ENCODE results near the gene C3AR1.
"Not testable (repeated sequence)": the region's sequence is repeated elsewhere in the genome, so short reads cannot be mapped to it uniquely, and the experiment has no call there.

The C3AR1 gene

DNA sequence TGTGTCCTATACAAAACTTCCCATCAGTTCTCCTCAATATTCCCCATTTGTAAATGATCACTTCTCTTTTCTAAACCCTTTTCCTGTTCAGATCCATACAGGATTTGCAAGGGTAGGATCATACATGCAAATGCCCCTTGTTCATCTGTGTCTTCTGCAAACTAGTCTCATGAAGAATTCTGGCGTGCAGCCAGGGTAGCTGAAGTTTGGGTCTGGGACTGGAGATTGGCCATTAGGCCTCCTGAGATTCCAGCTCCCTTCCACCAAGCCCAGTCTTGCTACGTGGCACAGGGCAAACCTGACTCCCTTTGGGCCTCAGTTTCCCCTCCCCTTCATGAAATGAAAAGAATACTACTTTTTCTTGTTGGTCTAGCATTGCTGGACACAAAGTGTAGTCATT is 11.3 kb downstream of the C3AR1 start:
- DNase-seq: no peak

DNA sequence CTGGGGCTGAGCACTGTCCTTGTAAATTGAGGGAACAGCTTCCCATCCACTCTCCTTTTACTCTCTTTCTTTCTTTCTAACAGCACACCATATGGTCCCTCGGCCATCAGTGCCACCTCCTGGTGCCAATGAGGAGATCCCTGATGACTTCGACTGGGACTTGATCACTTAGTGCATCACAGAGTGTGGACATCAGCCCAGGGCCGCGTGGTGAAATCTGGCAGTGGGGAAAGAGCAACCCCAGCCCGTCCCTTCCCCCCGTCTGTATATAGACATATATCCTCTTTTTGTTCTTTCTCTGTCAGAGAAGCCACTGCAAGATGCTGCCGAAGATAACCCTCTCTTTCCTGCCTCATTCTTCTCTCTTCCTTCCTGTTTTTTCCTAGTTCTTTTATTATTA is 13.5 kb downstream of the C3AR1 start:
- DNase-seq: no peak

DNA sequence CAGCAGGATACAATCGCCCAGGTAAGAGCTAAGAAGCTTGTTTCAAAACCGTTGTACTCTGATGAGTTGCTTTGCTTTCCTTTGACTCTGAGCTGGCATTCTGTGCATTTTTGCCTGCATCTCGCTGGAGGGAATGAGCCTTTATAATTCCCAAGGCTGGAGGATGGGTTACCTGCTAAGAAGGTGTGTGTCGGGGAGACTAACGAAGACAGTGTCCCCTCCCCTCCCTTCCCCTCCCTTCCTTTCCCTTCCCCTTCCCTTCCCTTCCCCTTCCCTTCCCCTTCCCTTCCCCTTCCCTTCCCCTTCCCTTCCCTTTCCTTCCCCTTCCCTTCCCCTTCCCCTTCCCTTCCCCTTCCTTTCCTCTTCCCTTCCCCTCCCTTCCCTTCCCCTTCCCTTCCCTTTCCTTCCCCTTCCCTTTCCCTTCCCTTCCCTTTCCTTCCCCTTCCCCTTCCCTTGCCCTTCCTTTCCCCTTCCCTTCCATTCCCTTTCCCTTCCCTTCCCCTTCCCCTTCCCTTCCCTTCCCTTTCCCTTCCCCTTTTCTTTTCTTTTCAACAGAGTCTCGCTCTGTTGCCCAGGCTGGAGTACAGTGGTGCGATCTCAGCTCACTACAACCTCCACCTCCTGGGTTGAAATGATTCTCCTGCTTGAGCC is 15.4 kb downstream of the C3AR1 start:
- no peak for DNase-seq

DNA sequence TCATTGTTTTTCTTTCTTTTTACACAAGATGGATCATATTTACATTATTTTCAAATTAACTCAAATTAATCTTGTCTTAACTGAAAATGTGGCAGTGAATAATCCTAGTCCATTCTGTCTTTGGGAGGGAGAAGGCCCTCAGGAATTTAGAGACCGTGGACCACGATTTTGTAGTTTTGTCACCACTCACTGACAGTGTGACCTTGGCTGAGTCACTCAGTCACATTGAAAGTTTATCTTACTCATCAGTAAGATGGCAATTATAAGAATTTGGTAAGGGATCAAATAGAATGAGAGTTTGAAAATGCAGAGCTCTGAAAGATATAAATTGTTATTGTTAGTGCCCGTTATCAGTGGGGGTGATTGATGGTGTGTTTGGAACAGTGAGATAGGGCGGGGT is 17.3 kb downstream of the C3AR1 start:
- no peak for DNase-seq

DNA sequence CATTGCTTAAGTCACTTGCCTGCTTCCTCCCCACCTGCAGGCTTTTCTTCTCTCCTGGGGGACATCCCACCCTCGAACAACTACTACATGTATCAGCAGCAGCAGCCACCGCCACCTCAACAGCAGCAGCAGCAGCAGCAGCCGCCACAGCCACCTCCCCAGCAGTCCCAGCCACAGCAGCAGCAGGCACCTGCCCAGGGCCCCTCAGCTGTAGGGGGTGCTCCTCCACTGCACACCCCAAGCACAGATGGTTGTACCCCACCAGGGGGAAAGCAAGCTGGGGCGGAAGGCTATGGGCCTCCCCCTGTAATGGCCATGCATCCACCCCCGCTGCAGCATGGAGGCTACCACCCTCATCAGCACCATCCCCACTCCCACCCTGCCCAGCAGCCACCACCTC is 18.3 kb downstream of the C3AR1 start:
- DNase-seq: no peak

DNA sequence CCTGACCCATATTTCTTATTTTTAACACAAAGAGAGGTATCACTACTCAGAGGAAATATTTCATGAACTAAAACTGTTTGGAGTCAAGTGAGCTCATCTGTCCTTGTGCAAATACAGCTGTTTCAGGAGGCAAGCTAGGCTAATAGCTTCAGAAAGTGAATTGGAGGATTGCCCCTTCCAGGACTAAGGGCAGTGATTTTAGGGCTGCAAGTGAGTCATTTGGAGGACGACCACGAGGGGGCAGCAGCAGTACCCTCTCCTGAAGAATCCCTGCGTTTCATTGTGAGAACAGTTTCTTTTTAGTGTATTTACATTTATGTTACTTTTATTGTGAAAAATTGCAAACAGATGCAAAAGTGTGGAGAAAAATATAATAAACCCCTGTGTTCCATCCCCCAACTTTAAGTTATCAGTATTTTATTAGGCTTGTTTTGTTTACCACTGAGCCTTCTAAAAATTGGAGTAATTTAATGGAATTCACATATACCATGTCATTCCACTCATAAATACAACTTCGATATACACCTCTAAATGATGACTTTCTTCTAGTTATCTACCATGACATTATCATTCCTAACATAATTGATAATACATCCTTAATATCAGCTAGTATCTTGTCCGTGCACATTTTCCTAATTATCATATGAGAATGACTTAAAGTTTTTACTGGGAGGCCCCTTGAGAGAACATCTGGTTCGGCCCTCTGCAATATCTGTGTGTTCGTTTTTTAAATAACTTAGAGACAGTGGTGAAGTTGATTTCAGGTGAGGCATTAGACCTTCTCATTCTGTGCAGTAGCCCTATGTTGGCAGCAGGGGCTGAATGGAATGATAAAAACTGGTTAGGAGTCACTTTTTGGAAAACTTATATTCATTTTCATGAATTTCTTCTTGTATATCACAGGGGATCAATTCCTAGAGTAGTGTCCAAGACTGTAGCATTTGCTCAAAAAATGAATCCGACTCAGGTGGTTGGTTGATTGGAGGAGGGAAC is 19.9 kb downstream of the C3AR1 start:
- DNase-seq: peak in 1 of 2 experiments; percentile 5

DNA sequence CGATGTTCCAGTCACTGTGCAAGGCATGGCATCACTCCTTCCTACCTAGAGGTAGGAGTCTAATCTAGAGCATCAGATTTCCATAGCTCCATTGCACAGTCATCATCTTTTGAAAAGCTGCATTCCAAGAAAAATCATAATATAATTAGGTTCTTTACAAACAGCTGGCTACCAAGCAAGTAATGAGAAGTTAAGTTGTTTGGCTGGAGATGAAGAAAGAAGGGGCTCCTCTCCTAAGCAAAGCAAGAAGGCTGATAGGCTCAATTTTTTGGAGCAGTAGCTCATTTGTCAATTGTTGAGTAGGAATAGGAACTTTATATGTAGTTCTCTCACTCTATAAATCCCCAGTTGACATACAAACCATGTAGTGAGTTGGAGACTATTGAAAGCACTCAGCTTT is 25.4 kb downstream of the C3AR1 start:
- DNase-seq: no peak

DNA sequence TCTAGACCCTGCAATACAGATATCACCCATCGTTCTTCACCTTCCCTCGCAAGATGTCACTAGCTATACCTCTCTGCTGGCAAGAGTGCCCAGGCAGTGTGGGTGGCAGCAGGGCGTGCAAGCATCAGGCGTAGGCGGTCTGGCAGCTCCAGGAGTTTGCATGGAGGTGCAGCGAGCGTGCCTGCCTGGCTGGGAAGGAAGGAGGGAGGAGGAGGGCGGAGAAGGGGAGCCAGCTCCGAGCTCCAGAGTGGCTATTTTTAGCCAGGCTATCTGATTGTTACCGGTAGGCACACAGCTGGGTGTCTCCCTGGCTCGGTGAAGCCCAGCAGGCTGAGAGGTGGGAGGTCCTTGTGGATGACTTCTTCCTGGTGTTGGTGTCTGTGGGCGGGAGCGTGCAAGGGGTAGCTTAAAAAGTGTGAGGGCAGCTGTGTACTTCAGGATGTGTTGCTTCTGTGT is 27.5 kb downstream of the C3AR1 start:
- peak in 1 of 2 experiments; percentile 65 for DNase-seq

DNA sequence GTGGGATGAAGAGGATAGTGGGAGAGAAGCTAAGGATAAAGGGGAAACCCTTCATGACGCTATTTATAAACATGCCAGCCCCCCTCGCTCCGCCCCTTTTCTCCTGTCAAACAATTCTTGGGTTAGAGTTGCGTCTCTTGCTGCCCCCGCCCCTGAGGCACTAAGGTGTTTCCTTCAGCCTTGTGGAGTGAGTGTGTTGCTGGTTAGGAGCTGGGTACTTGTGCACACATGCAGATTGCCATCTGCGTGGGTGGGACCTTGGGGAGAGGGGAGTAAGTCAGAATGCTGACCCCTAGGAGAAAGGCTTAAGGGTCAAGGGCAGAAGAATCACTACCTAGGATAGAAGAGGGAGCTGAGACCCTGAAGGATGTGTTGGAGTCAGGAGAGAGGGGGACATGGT is 28.2 kb downstream of the C3AR1 start:
- DNase-seq: no peak

DNA sequence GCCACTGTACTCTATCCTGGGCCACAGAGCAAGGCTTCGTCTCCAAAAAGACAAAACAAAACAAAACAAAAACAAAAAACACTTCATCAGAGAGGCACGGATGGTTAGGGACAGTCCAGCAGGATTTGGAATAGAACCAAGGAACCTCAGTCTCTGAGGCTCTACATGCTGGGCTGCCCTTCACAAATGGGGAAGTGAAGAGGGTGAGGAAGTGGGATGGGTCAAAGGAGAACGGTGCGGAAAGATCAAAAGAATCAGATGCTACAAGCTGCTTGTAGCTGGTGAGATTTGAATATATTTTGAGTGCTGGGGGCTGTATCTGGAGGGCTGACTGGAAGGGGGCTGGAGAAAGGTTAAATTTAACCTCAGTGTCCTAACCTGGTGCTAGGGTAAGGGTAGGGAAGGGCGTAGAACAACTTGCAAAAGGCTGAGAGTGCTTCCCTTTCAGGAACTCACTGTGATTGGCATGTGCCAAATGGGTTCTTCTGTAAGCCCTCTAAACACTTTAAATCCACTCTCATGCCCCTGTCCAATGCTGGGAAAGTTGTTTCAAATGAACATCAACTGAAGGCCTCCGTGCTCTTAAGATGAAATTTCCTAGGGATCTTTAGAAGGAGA is 29.0 kb downstream of the C3AR1 start:
- DNase-seq: no peak

DNA sequence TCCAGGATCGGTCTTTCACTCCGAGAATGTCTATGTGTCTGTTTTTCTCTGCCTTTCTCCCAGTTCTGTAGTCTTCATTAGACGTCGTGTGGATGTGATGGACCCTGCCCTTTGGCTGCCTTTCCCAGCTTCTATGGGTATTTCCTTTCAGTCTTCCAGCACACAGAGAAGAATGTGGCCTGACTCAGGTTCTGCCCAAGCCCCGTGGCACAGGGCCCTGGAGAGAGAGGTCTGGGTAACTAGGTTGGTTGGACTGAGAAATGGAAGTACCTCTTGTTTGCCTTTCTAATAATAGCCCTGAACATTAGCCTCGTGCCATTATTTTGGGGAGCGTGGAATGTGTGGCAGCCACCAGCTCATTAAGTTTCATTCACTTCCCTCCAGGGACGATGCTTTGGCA is 29.8 kb downstream of the C3AR1 start:
- DNase-seq: no peak

DNA sequence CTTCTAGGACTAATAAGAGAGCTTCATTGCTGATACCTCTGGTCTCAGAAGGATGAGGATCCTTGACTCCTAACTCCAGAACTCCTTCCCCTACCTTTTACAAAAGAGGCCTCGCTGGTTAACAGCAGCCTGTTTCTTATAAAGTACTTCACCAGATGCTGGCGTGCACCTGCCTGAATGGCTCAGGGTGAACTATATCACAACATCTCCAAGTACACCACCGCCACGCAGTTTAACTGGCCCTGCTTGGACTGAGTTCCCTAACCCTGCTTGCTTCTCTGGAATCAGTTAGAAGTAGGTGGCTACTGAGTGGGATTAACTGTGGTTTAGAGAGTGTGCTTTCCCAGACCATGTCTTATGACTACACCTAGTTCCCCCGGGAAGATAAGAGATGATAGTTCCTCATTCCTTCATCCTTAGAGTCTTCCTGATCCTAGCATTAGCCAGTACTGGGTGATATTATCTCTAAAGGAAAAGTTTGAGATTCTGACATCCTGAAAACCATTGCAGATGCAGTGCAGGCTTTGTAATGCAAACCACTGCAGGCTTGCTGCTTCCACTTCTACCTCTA is 30.6 kb downstream of the C3AR1 start:
- DNase-seq: no peak

DNA sequence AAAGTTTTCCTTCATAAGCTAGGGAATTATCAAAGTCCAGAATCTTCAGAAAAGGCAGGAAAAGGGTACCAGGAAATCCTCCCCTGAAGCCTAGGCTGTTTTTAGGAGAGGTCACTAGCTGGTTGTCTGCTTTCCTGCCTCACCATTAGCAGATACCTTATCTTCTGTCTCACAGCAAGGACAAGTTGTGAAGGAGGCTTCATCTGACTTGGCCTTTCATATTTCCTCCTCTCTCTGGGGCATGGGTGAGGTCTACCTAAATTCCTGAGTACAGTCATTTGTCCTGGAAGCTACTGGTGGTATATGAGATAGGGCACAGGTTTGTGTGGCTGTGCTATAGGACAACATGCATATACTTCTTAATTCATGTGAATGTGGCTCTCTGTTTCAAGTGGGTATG is 31.4 kb downstream of the C3AR1 start:
- DNase-seq: no peak

DNA sequence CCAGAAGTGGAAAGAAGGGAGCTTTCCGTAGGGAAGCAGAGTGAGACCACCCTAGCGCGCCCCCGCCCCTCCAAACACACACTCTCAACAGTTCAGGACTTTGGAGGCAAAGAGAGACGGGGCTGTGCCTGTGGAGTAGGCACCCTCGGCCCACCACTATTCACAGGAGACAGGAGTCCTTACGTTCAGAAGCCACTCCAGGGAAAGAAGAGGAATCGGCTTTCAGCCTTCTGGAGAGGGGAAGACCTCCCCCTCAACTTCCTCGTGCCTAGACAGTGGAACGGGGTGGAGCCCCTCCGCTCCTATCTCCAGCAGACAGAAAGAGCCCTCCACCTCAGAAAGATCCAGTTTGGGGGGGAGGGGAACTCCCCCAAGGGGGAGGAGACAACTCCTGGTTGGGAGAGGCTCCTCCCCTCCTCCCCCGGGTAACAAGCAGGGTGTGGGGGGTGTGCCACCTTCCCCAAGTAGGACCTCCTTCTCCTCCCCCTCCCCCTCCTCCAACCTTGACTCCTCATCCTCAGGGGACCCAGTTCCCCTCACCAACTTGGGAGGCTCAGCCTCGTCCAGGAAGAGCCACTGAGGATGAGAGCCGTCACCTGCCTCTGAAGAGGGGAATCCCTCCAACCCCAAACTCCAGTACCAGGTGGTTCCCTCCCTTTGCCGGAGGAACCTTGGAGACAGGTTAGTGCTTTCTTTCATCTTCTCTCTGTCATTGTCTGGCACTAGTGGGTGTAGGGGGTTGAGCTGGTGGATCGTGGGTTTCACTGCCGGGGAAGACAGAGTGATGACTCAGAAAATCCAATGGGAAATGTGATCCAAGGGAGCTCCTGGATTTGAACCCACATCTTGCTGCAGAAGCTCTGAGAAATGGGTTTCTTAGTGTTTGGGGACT is 32.8 kb downstream of the C3AR1 start:
- DNase-seq: peak in 1 of 2 experiments; percentile 16

DNA sequence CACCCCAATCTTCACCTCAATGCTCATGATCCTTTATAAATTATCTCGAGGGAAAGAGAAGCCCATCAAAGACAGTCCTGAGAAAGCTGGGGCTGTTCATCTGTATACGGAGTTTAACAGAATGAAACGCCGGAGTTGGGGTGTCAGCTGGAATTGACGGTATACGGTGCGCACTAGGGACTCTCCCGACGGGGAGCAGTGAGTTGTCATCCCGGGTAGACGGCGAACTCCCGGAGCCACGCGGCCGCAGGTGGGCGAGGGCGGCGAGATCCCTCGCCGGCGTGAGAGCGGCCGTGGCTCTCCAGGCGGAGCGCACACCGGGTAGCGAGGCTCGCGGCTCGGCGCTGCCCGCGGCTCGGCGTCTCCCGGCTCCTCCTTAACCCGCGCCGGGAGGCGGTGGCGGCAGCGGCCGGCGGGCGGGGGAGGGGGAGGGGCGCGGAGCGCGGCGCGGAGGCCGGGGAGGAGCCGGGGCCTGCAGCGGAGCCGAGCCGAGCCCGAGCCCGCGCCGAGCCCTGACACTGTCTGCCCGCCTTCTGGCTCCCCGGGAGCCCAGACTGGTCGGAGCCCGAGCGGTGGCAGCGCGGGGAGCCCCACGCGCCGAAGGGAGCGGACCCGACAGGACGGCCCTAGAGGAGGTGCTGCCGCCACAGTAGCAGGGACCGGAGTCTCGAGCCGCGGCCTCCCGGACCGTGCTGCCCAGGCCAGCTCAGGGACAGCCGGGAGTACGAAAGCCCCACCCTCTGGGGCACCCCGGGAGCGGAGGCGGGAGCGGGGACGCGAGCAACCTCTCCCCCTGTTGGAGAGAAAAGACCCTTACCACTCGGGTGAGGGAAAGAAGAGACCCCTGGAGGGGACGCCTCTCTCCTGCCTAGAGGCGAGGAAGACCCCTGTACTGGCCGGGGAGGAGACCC is 33.7 kb downstream of the C3AR1 start, which contains the start of gene FOXJ2:
Gene FOXJ2 (plus strand): TSS at position 475 of the 911 bp plus-strand sequence. CDS start 7,117 bp downstream, outside the sequence.
- peak in 1 of 2 experiments; percentile 32 for DNase-seq

DNA sequence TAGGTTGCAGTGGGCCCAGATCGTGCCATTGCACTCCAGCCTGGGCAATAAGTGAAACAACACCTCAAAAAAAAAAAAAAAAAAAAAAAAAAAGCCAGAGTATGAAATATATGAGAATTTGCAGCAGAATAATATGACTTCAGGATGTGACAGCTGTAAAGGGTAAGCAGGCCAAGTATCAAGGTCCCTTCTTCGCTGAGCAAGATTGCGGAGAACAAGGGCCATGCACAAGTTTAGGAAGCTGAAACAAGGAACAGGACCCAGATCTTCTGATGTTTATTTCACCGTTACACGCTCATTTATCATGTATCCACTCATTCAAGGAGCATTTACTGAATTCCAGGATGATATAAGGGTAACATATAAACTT is 34.3 kb downstream of the C3AR1 start:
- no peak for DNase-seq

DNA sequence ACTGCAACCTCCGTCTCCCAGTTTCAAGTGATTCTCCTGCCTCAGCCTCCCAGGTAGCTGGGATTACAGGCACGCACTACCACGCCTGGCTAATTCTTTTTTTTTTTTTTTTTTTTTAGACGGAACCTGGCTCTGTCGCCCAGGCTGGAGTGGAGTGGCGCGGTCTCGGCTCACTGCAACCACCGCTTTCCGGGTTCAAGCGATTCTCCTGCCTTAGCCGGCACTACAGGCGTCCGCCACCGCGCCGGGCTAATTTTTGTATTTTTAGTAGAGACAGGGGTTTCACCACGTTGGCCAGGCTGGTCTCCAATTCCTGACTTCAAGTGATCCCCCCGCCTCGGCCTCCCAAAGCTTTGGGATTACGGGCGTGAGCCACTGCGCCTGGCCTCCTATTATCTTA is 35.1 kb downstream of the C3AR1 start:
- DNase-seq: not testable (repeated sequence)

DNA sequence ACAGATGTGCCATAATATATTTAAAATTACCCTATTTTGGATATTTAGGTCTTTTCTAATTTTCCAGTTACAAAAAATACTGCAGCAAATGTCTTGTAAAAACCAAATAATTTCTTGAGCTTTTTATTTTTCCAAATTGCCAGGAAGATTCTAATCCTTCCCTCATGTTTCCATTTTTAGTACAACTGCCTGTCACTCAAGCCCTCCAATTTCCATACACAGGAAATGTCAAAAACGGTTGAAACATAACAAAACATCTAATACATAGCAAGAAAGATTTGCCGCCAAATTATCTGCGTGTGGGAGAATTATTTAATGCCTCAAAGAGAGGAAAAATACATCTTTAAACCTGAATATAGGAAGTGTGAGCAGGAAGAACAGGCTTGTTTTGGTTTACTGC is 36.0 kb downstream of the C3AR1 start:
- no peak for DNase-seq

DNA sequence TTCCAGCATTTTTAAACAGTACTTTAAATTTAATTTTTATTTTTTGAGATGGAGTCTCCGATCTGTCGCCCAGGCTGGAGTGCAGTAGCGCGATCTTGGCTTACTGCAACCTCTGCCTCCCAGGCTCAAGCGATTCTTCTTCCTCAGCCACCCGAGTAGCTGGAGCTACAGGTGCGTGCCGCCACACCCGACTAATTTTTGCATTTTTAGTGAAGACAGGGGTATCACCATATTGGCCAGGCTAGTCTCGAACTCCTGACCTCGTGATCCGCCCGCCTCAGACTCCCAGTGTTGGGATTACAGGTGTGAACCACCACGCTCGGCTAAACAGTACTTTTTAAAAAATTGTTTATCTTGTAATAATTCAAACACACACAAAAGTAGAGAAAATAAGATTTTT is 37.9 kb downstream of the C3AR1 start:
- DNase-seq: no peak

DNA sequence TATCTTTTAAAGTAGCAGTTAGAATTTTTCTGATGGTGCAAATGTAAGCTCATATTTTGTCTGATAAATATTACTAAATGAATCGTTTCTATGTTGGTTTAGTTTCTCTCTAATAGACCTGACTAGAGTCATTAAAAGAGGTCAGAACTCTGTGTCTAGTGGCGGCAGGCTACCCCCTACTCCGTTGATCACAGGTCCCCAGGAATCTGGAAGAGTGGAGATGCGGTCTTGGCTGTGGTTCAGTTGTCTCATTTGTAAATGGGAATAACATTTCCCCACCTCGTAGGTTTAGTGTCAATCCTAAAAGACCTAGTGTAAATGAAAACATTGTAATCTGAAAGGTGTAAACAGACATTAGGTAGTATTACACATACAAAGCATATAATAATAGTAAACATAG is 38.3 kb downstream of the C3AR1 start:
- peak in 1 of 2 experiments; percentile 28 for DNase-seq

Data from cerebellar nuclear complex (tissue), 1 donor.